WTC11 (cell line): ENCODE data around the gene TOMM6. TPM values are rescaled to one million over a fixed set of nuclear protein-coding genes. Genes with fewer than 3 reads are reported as not detected.
A peak's percentile ranks its signal among the peaks of the same experiment; 100 is the strongest.

Experiments
- ATAC-seq: fragments of 200-7000 bp; cut with Tn5 transposase; 2 replicates; pipeline ENCODE4 v1.10.0; 2021; ENCODE audit warnings: mild to moderate bottlenecking, moderate library complexity
- CTCF ChIA-PET: fragments of 300-600 bp; sonication (Branson Sonifier 250); formaldehyde crosslinking; loops from one replicate; lab custom pipeline; 2021; ENCODE audit warnings: antibody characterized with exemption; lab: Charles Lee
- POLR2A ChIA-PET: fragments of 350-600 bp; sonication (Branson Sonifier 250); formaldehyde crosslinking; loops from one replicate; lab custom pipeline; 2021; ENCODE audit warnings: antibody characterized with exemption; lab: Charles Lee
- DNase-seq: peaks from one replicate; pipeline ENCODE4 v3.0.0; 2021; ENCODE audit warnings: low spot score
- H3K27ac Mint-ChIP-seq: 2 replicates; pipeline ENCODE4 v1.8.0; 2021; ENCODE audit warnings: mixed read lengths
- H3K27me3 Mint-ChIP-seq: 2 replicates; pipeline ENCODE4 v1.8.0; 2021; ENCODE audit warnings: low read depth, mild to moderate bottlenecking, moderate library complexity, mixed read lengths
- H3K36me3 Mint-ChIP-seq: 2 replicates; pipeline ENCODE4 v1.8.0; 2021; ENCODE audit warnings: mixed read lengths
- H3K4me1 Mint-ChIP-seq: 2 replicates; pipeline ENCODE4 v1.8.0; 2022; ENCODE audit warnings: mixed read lengths
- H3K4me3 Mint-ChIP-seq: 2 replicates; pipeline ENCODE4 v1.8.0; 2021; ENCODE audit warnings: mild to moderate bottlenecking, moderate library complexity, mixed read lengths
- H3K9me3 Mint-ChIP-seq: 2 replicates; pipeline ENCODE4 v1.8.0; 2021; ENCODE audit warnings: mixed read lengths
- CBFB ChIP-seq: sonication (generic); formaldehyde crosslinking; IDR thresholded peaks from 2 replicates; pipeline ENCODE4 v1.8.1; 2022; ENCODE audit warnings: mild to moderate bottlenecking, low read depth, missing genetic modification reagents
- EMX1 ChIP-seq: fragments of 250-450 bp; sonication (Bioruptor Pico); IDR thresholded peaks from 2 replicates; pipeline ENCODE4 v1.8.0; 2021; ENCODE audit warnings: mild to moderate bottlenecking
- FOXP1 ChIP-seq: sonication (generic); formaldehyde crosslinking; IDR thresholded peaks from 2 replicates; pipeline ENCODE4 v1.8.0; 2022; ENCODE audit warnings: missing genetic modification reagents, mild to moderate bottlenecking, moderate library complexity, borderline replicate concordance
- GRHL2 ChIP-seq: fragments of 250-450 bp; sonication (Bioruptor Pico); IDR thresholded peaks from 2 replicates; pipeline ENCODE4 v1.8.0; 2022; ENCODE audit warnings: mild to moderate bottlenecking, moderate library complexity; ENCODE audit not compliant: insufficient replicate concordance, severe bottlenecking
- NFATC4 ChIP-seq: fragments of 250-450 bp; sonication (Bioruptor Pico); IDR thresholded peaks from 2 replicates; pipeline ENCODE4 v1.9.0; 2021; ENCODE audit warnings: mild to moderate bottlenecking
- NFYB ChIP-seq: sonication (generic); formaldehyde crosslinking; conservative IDR thresholded peaks from 2 replicates; pipeline ENCODE4 v1.8.0; 2022; ENCODE audit warnings: low read depth, missing genetic modification reagents
- NR3C1 ChIP-seq: sonication (generic); formaldehyde crosslinking; conservative IDR thresholded peaks from 2 replicates; pipeline ENCODE4 v1.8.1; 2023; ENCODE audit warnings: low read depth, mild to moderate bottlenecking, missing genetic modification reagents
- TEAD1 ChIP-seq: sonication (generic); formaldehyde crosslinking; IDR thresholded peaks from 2 replicates; pipeline ENCODE4 v1.8.0; 2022; ENCODE audit warnings: mild to moderate bottlenecking, missing genetic modification reagents
- ZNF121 ChIP-seq: sonication (generic); formaldehyde crosslinking; IDR thresholded peaks from 2 replicates; pipeline ENCODE4 v1.8.0; 2023; ENCODE audit warnings: missing genetic modification reagents
- ZNF317 ChIP-seq: sonication (generic); formaldehyde crosslinking; IDR thresholded peaks from 2 replicates; pipeline ENCODE4 v1.8.1; 2023; ENCODE audit warnings: low read depth, mild to moderate bottlenecking, moderate library complexity, missing genetic modification reagents, borderline replicate concordance
- total RNA-seq: library from RNA; stranded (reverse); gene quantifications from 3 replicates; pipeline ENCODE4 v1.2.3, GENCODE V29; 2021
- TF ChIP-seq, protein P1 (sequence below): sonication (generic); formaldehyde crosslinking; IDR thresholded peaks from 2 replicates; pipeline ENCODE4 v1.8.1; 2023; ENCODE audit warnings: mild to moderate bottlenecking, missing genetic modification reagents
- TF ChIP-seq, protein P2 (sequence below): sonication (generic); formaldehyde crosslinking; IDR thresholded peaks from 2 replicates; pipeline ENCODE4 v1.8.1; 2023; ENCODE audit warnings: mild to moderate bottlenecking, missing genetic modification reagents, moderate library complexity
- TF ChIP-seq, protein P3 (sequence below): fragments of 250-450 bp; sonication (Bioruptor Pico); IDR thresholded peaks from 2 replicates; pipeline ENCODE4 v1.8.0; 2021; ENCODE audit warnings: mild to moderate bottlenecking
- TF ChIP-seq, protein P4 (sequence below): fragments of 250-450 bp; sonication (Bioruptor Pico); IDR thresholded peaks from 2 replicates; pipeline ENCODE4 v2.1.2; 2022; ENCODE audit warnings: mild to moderate bottlenecking, moderate library complexity
- TF ChIP-seq, protein P5 (sequence below): sonication (generic); formaldehyde crosslinking; IDR thresholded peaks from 2 replicates; pipeline ENCODE4 v1.8.0; 2023; ENCODE audit warnings: missing genetic modification reagents
- TF ChIP-seq, protein P6 (sequence below): sonication (generic); formaldehyde crosslinking; IDR thresholded peaks from 2 replicates; pipeline ENCODE4 v1.8.1; 2022; ENCODE audit warnings: mild to moderate bottlenecking, missing genetic modification reagents, moderate library complexity, borderline replicate concordance

Gene TOMM6
- total RNA-seq, 1 experiment from 2014 or later: 233 TPM

DNA sequence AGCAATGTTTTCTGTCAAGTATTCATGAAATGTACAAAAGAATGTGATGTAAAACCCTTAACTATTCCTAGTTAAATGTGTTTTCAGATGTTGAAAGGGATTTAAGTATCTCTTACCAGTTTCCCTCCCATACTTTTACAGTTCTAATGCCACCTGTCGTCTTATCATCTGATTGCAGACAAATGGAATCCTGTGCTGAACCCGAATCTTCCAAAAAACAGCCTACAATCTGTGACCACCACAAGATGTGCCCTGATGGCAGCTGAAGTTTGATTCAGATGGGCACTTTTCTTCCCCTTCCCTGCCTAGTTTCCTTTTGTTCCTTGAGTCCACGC lies 1.9 kb downstream of the TOMM6 start (continued):
- TF ChIP-seq, protein P1, sequence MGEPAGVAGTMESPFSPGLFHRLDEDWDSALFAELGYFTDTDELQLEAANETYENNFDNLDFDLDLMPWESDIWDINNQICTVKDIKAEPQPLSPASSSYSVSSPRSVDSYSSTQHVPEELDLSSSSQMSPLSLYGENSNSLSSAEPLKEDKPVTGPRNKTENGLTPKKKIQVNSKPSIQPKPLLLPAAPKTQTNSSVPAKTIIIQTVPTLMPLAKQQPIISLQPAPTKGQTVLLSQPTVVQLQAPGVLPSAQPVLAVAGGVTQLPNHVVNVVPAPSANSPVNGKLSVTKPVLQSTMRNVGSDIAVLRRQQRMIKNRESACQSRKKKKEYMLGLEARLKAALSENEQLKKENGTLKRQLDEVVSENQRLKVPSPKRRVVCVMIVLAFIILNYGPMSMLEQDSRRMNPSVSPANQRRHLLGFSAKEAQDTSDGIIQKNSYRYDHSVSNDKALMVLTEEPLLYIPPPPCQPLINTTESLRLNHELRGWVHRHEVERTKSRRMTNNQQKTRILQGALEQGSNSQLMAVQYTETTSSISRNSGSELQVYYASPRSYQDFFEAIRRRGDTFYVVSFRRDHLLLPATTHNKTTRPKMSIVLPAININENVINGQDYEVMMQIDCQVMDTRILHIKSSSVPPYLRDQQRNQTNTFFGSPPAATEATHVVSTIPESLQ (CRISPR knock-in tag): no peak
- TF ChIP-seq ZNF121 (CRISPR knock-in tag) (no peak), FOXP1 (no peak), NR3C1 (CRISPR knock-in tag) (no peak), TEAD1 (CRISPR knock-in tag) (no peak)
- TF ChIP-seq, protein P2, sequence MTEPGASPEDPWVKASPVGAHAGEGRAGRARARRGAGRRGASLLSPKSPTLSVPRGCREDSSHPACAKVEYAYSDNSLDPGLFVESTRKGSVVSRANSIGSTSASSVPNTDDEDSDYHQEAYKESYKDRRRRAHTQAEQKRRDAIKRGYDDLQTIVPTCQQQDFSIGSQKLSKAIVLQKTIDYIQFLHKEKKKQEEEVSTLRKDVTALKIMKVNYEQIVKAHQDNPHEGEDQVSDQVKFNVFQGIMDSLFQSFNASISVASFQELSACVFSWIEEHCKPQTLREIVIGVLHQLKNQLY: no peak
- TF ChIP-seq, protein P3, sequence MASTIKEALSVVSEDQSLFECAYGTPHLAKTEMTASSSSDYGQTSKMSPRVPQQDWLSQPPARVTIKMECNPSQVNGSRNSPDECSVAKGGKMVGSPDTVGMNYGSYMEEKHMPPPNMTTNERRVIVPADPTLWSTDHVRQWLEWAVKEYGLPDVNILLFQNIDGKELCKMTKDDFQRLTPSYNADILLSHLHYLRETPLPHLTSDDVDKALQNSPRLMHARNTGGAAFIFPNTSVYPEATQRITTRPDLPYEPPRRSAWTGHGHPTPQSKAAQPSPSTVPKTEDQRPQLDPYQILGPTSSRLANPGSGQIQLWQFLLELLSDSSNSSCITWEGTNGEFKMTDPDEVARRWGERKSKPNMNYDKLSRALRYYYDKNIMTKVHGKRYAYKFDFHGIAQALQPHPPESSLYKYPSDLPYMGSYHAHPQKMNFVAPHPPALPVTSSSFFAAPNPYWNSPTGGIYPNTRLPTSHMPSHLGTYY (CRISPR knock-in tag): no peak

DNA sequence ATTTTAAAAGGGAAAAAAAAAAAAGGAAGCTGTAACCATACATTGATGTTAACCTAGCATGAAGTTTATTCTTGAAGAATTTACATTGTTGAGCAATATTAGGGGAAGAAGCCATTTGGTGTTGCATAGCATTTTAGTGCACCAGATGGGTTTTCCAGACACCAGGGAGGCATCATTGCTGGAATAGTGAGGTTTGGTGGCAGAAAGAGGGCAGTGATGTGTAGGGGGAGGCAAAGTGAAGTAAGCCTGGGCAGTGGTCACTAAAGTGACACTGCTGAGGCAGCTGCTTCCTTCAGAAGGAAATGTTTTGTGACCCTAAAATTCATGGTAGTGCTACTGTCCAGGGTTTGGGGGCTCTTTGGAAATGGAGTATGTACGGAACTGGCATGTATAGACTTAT lies 2.6 kb downstream of the TOMM6 start:
- H3K27me3 Mint-ChIP-seq: peaks cover 11% of the 10 kb centered on the region
- H3K4me1 Mint-ChIP-seq: peaks cover 13% of the 10 kb centered on the region
- ATAC-seq: no peak
- H3K36me3 Mint-ChIP-seq: peaks cover 31% of the 10 kb centered on the region
- no peak overlapping the region for H3K27ac Mint-ChIP-seq
- ChIA-PET CTCF (no interaction called here), POLR2A (interaction anchor here (0.6 kb wide), 1 partner anchor 58 kb away, joined by 3 read pairs; no protein-coding TSS in a partner anchor)
- H3K9me3 Mint-ChIP-seq: no peaks in the 10 kb centered on the region
- peak overlapping the region; percentile 96; the same call in 1 of the 2 replicates for H3K4me3 Mint-ChIP-seq
- DNase-seq: no peak
- TF ChIP-seq, protein P4, sequence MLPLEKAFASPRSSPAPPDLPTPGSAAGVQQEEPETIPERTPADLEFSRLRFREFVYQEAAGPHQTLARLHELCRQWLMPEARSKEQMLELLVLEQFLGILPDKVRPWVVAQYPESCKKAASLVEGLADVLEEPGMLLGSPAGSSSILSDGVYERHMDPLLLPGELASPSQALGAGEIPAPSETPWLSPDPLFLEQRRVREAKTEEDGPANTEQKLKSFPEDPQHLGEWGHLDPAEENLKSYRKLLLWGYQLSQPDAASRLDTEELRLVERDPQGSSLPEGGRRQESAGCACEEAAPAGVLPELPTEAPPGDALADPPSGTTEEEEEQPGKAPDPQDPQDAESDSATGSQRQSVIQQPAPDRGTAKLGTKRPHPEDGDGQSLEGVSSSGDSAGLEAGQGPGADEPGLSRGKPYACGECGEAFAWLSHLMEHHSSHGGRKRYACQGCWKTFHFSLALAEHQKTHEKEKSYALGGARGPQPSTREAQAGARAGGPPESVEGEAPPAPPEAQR (CRISPR knock-in tag): no peak

DNA sequence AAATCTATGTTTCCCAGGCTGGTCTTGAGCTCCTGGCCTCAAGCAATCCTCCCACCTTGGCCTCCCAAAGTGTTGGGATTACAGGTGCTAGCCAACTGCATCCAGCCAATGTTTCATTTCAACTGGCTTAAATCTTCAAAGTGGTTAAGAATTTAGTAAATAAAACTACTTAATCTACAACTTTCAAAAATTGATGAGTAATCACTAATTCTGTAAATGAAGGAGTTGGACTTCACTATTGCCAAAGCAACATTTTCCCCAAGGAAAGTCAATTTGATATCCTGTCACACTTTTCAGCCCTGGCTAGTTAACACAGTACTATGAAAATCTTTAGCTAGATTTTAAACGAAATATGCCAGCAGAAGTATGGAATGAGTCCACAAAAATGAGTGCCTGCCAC lies 3.8 kb downstream of the TOMM6 start:
- POLR2A ChIA-PET: no interaction called here
- DNase-seq (no peak), ATAC-seq (no peak)
- TF ChIP-seq CBFB (CRISPR knock-in tag) (no peak), NFYB (no peak), GRHL2 (CRISPR knock-in tag) (no peak), NFATC4 (CRISPR knock-in tag) (no peak), ZNF317 (CRISPR knock-in tag) (no peak), EMX1 (no peak)
- TF ChIP-seq, protein P5, sequence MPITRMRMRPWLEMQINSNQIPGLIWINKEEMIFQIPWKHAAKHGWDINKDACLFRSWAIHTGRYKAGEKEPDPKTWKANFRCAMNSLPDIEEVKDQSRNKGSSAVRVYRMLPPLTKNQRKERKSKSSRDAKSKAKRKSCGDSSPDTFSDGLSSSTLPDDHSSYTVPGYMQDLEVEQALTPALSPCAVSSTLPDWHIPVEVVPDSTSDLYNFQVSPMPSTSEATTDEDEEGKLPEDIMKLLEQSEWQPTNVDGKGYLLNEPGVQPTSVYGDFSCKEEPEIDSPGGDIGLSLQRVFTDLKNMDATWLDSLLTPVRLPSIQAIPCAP (CRISPR knock-in tag): no peak
- TF ChIP-seq, protein P6, sequence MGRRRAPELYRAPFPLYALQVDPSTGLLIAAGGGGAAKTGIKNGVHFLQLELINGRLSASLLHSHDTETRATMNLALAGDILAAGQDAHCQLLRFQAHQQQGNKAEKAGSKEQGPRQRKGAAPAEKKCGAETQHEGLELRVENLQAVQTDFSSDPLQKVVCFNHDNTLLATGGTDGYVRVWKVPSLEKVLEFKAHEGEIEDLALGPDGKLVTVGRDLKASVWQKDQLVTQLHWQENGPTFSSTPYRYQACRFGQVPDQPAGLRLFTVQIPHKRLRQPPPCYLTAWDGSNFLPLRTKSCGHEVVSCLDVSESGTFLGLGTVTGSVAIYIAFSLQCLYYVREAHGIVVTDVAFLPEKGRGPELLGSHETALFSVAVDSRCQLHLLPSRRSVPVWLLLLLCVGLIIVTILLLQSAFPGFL (CRISPR knock-in tag): no peak
- CTCF ChIA-PET: interaction anchor here (1.5 kb wide), 1 partner anchor 130 kb away, joined by 9 read pairs; the partner anchor contains the start of genes BYSL and MED20
- Mint-ChIP-seq H3K9me3 (no peaks in the 10 kb centered on the region), H3K36me3 (peaks cover 35% of the 10 kb centered on the region), H3K27me3 (no peaks in the 10 kb centered on the region), H3K4me1 (peaks cover 4% of the 10 kb centered on the region; the same call in 1 of the 2 replicates), H3K4me3 (no peak overlapping the region), H3K27ac (no peak overlapping the region)
